NCI-H748 treated with DMSO at 0.1 percent for 48 hours (cell line): Measurements from ENCODE around the gene AMBP.

Experiments
- DNase-seq: peaks from one replicate; lab custom pipeline; 2025; lab: John Stamatoyannopoulos, UW

Gene AMBP

GRCh38 chr9:114072184-114073140 lies 5.6 kb downstream of the AMBP start:
- no peak for DNase-seq

GRCh38 chr9:114071197-114071795 lies 6.8 kb downstream of the AMBP start:
- DNase-seq, result no peak

- no peak for DNase-seq
These were observed 7.7 kb downstream of the AMBP start for GRCh38 chr9:114070188-114071103.

- DNase-seq, result no peak
These were observed 8.5 kb downstream of the AMBP start for GRCh38 chr9:114069476-114070187.

- no peak for DNase-seq
These were observed 12.8 kb downstream of the AMBP start for GRCh38 chr9:114065304-114065703.

- no peak for DNase-seq
These were observed 16.1 kb downstream of the AMBP start for GRCh38 chr9:114061830-114062474.

GRCh38 chr9:114061292-114061691 lies 16.8 kb downstream of the AMBP start:
- DNase-seq, result no peak

GRCh38 chr9:114060711-114061110 lies 17.4 kb downstream of the AMBP start:
- DNase-seq, result no peak

GRCh38 chr9:114060070-114060469 lies 18.0 kb downstream of the AMBP start:
- DNase-seq, result no peak

GRCh38 chr9:114059047-114059803 lies 18.9 kb downstream of the AMBP start:
- no peak for DNase-seq

GRCh38 chr9:114058688-114059046 lies 19.4 kb downstream of the AMBP start:
- DNase-seq, result no peak

GRCh38 chr9:114057161-114057885 lies 20.8 kb downstream of the AMBP start:
- no peak for DNase-seq

GRCh38 chr9:114056527-114056926 lies 21.6 kb downstream of the AMBP start:
- no peak for DNase-seq

GRCh38 chr9:114055894-114056293 lies 22.2 kb downstream of the AMBP start:
- DNase-seq, result no peak

- no peak for DNase-seq
These were observed 23.0 kb downstream of the AMBP start for GRCh38 chr9:114055061-114055460.

GRCh38 chr9:114054191-114054690 lies 23.9 kb downstream of the AMBP start:
- no peak for DNase-seq

GRCh38 chr9:114053246-114054005 lies 24.7 kb downstream of the AMBP start:
- DNase-seq, result no peak

- no peak for DNase-seq
These were observed 26.4 kb downstream of the AMBP start for GRCh38 chr9:114051706-114052105.

- DNase-seq, result no peak
These were observed 26.8 kb downstream of the AMBP start for GRCh38 chr9:114051281-114051680.
